Thoracic aorta (tissue), 2 donors: ENCODE measurements around the gene RHPN2. TPM values are rescaled to one million over a fixed set of nuclear protein-coding genes. Genes with fewer than 3 reads are reported as not detected.
"Not testable (repeated sequence)": the region's sequence is repeated elsewhere in the genome, so short reads cannot be mapped to it uniquely, and the experiment has no call there.

ENCODE experiments used
- ATAC-seq: fragments of 150-250 bp; one replicate; pipeline ENCODE4 v1.8.0; 2017; ENCODE audit warnings: low read depth; ENCODE audit not compliant: insufficient number of reproducible peaks, low FRiP score
- DNase-seq: peaks from one replicate; pipeline ENCODE4 v3.0.0-alpha.2; 2020; ENCODE audit warnings: low spot score
- H3K27ac ChIP-seq, 2 donors: fragments of 200-600 bp; sonication (generic); 1 replicate in 1 of 2; 2 replicates in 1 of 2; pipeline ENCODE4 v1.5.1; 2016; ENCODE audit warnings: mild to moderate bottlenecking in 2 of 2, moderate library complexity in 2 of 2
- H3K27me3 ChIP-seq: fragments of 200-600 bp; sonication (generic); replicated peaks from 2 replicates; pipeline ENCODE4 v1.6.0; 2016; ENCODE audit warnings: mild to moderate bottlenecking; ENCODE audit not compliant: insufficient read depth
- H3K36me3 ChIP-seq: fragments of 200-600 bp; sonication (generic); one replicate; pipeline ENCODE4 v1.5.1; 2016
- H3K4me1 ChIP-seq, 2 donors: fragments of 200-600 bp; sonication (generic); 1 replicate in 1 of 2; 2 replicates in 1 of 2; pipeline versions ENCODE4 v1.5.1 to v1.6.0; 2016; ENCODE audit warnings: low read depth in 2 of 2, mild to moderate bottlenecking in 1 of 2; ENCODE audit not compliant: control insufficient read depth in 1 of 2
- H3K4me3 ChIP-seq: fragments of 200-600 bp; sonication (generic); 2 replicates; pipeline ENCODE4 v1.5.1; 2016; ENCODE audit warnings: mild to moderate bottlenecking
- H3K9me3 ChIP-seq: fragments of 200-600 bp; sonication (generic); 2 replicates; pipeline ENCODE4 v1.5.1; 2016
- CTCF ChIP-seq: fragments of 200-600 bp; sonication (generic); IDR thresholded peaks from one replicate; pipeline ENCODE4 v1.5.1; 2019; ENCODE audit warnings: antibody characterized with exemption
- total RNA-seq, 2 donors: library from RNA; depleted of rRNA; stranded (reverse); fragments of >200 nt; gene quantifications; one replicate each; pipeline versions ENCODE4 v1.1.0 to v1.2.3, GENCODE V29; 2016

RHPN2 gene
- total RNA-seq, 2 donors from 2014 or later = 0.81 to 2.4 TPM

- no peaks in the 10 kb centered on the region for H3K4me1 ChIP-seq
- no peak overlapping the region for H3K27ac ChIP-seq
- no peak for DNase-seq
- H3K27me3 ChIP-seq = no peaks in the 10 kb centered on the region
- no peaks in the 10 kb centered on the region for H3K36me3 ChIP-seq
- no peak overlapping the region for H3K4me3 ChIP-seq
- no peaks in the 10 kb centered on the region for H3K9me3 ChIP-seq
- no peak for ATAC-seq
- no peak for TF ChIP-seq CTCF
Observed at GRCh38 chr19:33039108-33039599, 25.5 kb downstream of the RHPN2 start.

- ATAC-seq, DNase-seq: not testable (repeated sequence)
Observed at GRCh38 chr19:33037168-33038025, 27.3 kb downstream of the RHPN2 start.

GRCh38 chr19:33036370-33037167, 28.1 kb downstream of the RHPN2 start:
- H3K9me3 ChIP-seq, DNase-seq, H3K27me3 ChIP-seq, H3K4me3 ChIP-seq, H3K4me1 ChIP-seq, H3K27ac ChIP-seq, ATAC-seq, H3K36me3 ChIP-seq: not testable (repeated sequence)

More at GRCh38 chr19:33037168-33038025, 27.3 kb downstream of the RHPN2 start:
- not testable (repeated sequence) for H3K4me1 ChIP-seq, H3K4me3 ChIP-seq, H3K27me3 ChIP-seq, H3K27ac ChIP-seq, H3K9me3 ChIP-seq, H3K36me3 ChIP-seq

- Histone ChIP-seq H3K4me3 (no peak overlapping the region), H3K36me3 (no peaks in the 10 kb centered on the region), H3K27me3 (no peaks in the 10 kb centered on the region), H3K9me3 (no peaks in the 10 kb centered on the region), H3K4me1 (no peaks in the 10 kb centered on the region), H3K27ac (no peak overlapping the region)
- no peak for TF ChIP-seq CTCF
- DNase-seq = no peak
- ATAC-seq = no peak
Observed at GRCh38 chr19:33035461-33035860, 29.2 kb downstream of the RHPN2 start.

- H3K27me3 ChIP-seq = no peaks in the 10 kb centered on the region
- H3K4me1 ChIP-seq = no peaks in the 10 kb centered on the region
- no peak for DNase-seq
- H3K27ac ChIP-seq = no peak overlapping the region
- no peak overlapping the region for H3K4me3 ChIP-seq
- ATAC-seq = no peak
- no peak for TF ChIP-seq CTCF
- H3K36me3 ChIP-seq = no peaks in the 10 kb centered on the region
- H3K9me3 ChIP-seq = no peaks in the 10 kb centered on the region
Observed at GRCh38 chr19:33032218-33032781, 32.4 kb downstream of the RHPN2 start.
